Hypothalamus (tissue), 51 donors: ENCODE data around the gene NFIB.
A peak's percentile ranks its signal among the peaks of the same experiment; 100 is the strongest.

Experiments
- DNase-seq, 51 donors: peaks; one replicate each; lab custom pipeline; 2025; lab: John Stamatoyannopoulos, UW

Gene NFIB

DNA sequence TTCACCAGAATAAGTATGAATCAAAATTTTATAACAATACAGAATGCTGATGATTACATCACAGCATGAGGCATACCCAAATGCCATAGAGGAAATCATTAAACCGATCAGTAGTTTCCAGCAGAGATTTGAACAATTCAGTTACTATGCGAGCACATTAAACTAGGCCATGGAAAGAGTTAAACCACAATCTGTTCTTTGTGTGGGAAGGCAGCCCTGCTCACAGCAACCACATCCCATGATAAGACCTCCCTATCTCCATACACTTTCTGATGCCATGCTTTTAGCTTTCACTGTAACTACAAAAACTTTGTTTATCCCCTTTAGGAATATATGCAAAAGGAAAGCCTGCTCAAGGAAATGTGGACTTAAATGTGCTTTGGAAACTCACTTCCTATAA is 4.5 kb downstream of the NFIB start:
- peak in 1 of 51 donors; percentile 38 for DNase-seq

GRCh38 chr9:14308853-14309145 is 5.1 kb downstream of the NFIB start:
- peak in 1 of 51 donors; percentile 27 for DNase-seq

GRCh38 chr9:14307989-14308852 is 5.7 kb downstream of the NFIB start:
- peak in 6 of 51 donors; percentile 12 to 65 (median 30) for DNase-seq

- peak in 6 of 51 donors; percentile 5 to 79 (median 12) for DNase-seq
Measured at GRCh38 chr9:14306672-14307660, 7.0 kb downstream of the NFIB start.

DNA sequence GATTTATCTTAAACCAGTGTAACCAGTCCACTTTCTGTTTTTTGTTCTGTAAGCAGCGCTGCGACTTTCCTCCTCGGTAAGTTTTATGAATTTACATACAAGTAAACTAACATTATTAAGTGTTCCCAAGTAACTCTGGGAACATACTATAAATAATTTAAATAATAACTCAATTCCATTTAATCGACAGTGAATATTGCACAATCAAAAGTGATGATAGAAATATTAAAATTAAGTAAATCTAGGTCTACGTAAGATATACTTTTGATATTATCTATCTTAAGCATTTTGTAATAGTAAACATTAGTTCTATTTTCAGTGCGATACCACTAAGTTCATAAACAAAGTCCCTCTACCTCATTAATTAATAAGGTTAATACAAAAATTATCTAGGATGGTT is 7.8 kb downstream of the NFIB start:
- DNase-seq: no peak

GRCh38 chr9:14304259-14304658 is 9.7 kb downstream of the NFIB start:
- DNase-seq: peak in 3 of 51 donors; percentile 14 to 71 (median 18)

DNA sequence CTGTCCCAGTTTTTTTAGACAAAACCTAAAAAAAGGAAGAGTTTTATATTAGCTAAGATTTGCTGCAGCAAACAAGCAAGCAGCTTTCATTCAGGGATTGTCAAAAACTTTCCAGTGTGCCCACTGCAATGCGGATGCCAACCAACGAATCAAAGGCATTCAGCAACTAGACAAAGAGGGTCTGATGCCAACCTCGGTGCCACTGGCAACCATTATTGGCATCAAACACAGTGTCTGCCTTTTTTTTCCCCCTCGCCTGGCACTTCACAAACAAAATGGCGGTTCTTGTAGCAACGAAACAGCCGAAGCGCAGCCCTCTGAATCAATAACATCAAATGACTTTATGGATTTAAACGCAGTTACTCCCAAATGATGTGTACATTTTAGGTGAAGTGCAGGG is 10.4 kb downstream of the NFIB start:
- peak in 36 of 51 donors; percentile 16 to 93 (median 69) for DNase-seq

- DNase-seq: no peak
Measured at GRCh38 chr9:14303100-14303499, 10.8 kb downstream of the NFIB start.

DNA sequence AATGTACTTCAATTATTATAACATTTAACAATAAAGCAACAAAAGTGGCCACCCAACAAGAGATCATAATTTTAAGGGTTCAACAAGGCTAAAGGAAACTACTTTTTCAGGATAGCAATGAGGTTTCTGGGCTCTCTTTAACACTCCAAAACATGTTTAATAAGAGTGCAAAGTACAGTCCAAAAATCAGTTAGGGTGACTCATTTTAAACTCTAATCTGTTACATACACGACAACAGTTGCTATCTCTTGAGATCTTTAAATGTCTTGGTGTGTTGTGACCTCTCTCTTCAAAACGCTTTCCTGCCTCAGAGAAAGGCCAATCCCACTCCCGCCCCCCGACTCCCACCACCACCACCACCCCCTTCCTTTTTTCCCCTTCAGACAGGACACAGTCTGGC is 11.5 kb downstream of the NFIB start:
- DNase-seq: no peak

GRCh38 chr9:14301583-14302021 is 12.3 kb downstream of the NFIB start:
- DNase-seq: no peak

GRCh38 chr9:14301006-14301405 is 12.9 kb downstream of the NFIB start:
- peak in 1 of 51 donors; percentile 45 for DNase-seq

DNA sequence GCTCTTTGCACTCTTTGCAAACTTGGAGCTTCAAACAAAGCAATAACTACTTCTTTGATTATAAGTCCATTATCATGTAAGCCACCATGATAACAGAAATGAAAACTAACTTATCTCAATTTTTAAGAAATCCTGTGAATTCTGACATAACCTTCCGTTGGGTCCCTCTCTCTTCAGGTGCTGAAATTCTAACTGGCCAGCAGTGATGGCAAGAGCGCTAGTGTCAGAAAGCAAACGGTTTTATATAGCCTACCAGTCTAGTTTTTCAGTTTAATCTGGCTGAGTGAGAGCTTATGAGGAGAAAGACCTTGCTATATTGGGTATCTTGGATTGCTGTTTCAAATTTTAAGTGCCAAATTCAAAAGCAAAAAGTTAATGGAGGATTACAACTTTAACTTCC is 13.4 kb downstream of the NFIB start:
- peak in 1 of 51 donors; percentile 45 for DNase-seq

DNA sequence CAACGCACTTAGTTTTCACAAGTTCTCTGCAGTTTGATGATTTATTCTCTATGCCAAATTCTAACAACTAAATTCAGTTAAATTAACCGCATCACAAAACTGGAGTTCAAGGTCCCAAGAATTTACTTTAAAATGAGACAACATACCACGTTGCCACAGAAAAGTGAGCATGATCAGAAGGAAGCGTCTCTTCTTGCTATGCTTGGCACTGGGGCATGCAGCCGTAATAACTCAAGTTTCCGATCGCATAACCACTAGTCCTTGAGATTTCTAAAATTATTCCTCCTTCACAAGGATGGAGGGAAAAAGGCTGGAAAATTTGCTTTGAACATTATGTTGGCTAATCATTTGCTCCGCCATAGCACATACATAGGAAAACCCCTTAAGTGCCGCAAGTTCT is 13.9 kb downstream of the NFIB start:
- DNase-seq: no peak

GRCh38 chr9:14298601-14299022 is 15.3 kb downstream of the NFIB start:
- DNase-seq: no peak

DNA sequence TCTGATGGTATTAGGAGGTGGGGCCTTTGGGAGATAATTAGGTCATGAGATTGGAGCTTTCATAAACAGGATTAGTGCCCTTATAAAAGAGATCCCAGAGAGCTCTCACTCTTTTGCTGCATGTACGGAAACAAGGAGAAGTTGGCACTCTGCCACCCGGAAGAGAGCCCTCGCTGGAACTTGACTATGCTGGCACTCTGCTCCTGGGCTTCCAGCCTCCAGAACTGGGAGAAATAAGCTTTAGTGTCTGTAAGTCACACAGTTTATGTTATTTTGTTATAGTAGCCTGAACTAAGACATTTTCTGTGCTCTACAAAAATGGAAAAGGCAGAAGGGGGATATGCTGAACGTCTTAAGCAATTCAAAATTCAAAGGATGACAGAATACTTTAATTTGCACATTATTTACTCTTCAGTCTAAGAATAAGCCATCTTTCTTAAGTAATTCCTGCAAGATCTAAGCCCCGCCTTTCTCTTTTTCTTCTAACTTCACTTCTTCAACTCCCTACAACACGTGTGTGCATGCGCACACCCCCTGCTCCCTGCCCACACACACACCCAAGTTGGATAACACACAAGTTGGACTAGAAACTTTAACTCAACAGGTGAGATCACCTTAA is 17.3 kb downstream of the NFIB start:
- peak in 7 of 51 donors; percentile 8 to 28 (median 21) for DNase-seq

GRCh38 chr9:14294659-14295058 is 19.3 kb downstream of the NFIB start:
- no peak for DNase-seq

DNA sequence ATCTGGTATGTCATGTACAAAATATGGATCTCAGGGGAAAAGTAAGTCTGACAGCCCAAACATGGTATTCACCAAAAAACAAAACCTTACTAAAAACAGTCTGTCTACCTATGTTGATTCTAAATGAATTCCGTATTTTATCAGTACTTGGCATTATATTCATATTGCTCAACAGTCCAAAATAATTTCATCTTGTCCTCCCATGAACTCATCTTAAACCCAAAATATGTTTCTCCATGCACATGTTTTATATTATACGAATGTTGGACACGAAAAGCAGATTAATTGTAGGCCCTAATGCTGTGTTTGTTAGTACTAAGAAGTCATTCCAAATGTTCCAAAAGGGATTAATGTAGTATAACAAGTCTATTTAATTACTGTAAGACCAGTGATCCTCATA is 20.1 kb downstream of the NFIB start:
- no peak for DNase-seq

GRCh38 chr9:14292181-14292739 is 21.7 kb downstream of the NFIB start:
- no peak for DNase-seq

DNA sequence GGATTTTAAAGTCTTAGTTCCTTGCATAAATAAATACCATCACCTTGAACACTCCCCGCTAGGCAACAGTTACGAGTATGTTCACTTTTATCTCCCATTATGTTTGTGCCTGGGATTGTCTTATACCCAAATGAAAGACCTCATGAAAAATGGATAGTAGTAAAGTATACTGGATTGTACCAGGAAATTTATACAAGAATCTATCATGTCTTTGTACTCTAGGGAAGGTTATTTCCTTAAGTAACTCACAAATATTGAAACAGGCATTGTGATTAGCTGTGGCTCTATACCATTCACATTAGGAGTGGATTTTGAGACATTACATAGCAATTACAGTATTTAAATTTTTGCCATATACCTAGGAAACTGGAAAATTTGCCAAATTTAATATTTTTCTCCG is 24.0 kb downstream of the NFIB start:
- DNase-seq: no peak

DNA sequence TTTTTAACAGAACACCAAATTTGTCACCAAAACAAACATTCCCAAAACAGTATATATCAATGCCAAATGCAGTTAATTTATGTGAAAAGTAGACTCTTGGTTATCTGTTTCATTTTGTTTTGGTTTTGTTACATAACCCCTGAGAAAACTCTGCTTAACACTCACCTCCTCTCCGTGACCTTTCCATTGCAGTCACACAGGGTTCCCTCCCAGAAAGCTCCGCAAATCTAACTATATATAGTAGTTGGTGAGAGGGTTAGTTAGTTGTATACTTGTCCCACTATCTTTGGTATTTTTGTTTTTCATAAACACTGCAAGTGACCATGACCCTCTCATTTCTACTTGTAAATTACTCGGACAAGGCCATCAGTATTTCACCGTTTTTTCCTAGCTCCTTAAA is 25.5 kb downstream of the NFIB start:
- DNase-seq: no peak

- no peak for DNase-seq
Measured at GRCh38 chr9:14286121-14286520, 27.8 kb downstream of the NFIB start.
